ENCODE measurements around the gene RELA. TPM values are rescaled to one million over a fixed set of nuclear protein-coding genes. Genes with fewer than 3 reads are reported as not detected.

Gene RELA
- total and polyA plus RNA-seq, 8 donors: 51.3 to 70.6 (median 58.8) TPM

GRCh38 chr11:65634440-65634839 lies 28.3 kb downstream of the RELA start:
- peaks cover 0 to 79% of the 10 kb centered on the region in 2 donors for H3K36me3 ChIP-seq
- H3K27ac ChIP-seq: no peak overlapping the region
- no peak for TF ChIP-seq CTCF (IDR thresholded peaks at IDR 0.05)
- intact Hi-C loops (cut with DNase I): no loop called here
- no peak for DNase-seq
- no peaks in the 10 kb centered on the region for H3K9me3 ChIP-seq
- H3K4me3 ChIP-seq: no peak overlapping the region
- H3K27me3 ChIP-seq: no peaks in the 10 kb centered on the region
- peaks cover 11 to 24% of the 10 kb centered on the region in 2 donors for H3K4me1 ChIP-seq
- ATAC-seq: no peak

- no peak overlapping the region for H3K27ac ChIP-seq
- ATAC-seq (no peak), DNase-seq (no peak)
- no peak for TF ChIP-seq CTCF (IDR thresholded peaks at IDR 0.05)
- H3K4me3 ChIP-seq: no peak overlapping the region
- intact Hi-C loops (cut with DNase I): no loop called here
- H3K4me1 ChIP-seq: peaks cover 11 to 20% of the 10 kb centered on the region in 2 donors
- peaks cover 0 to 83% of the 10 kb centered on the region in 2 donors for H3K36me3 ChIP-seq
- no peaks in the 10 kb centered on the region for H3K27me3 ChIP-seq
- no peaks in the 10 kb centered on the region for H3K9me3 ChIP-seq
Observed at GRCh38 chr11:65634109-65634436, 28.6 kb downstream of the RELA start.

GRCh38 chr11:65633390-65634108 lies 29.2 kb downstream of the RELA start:
- no peak for ATAC-seq
- Histone ChIP-seq H3K4me1 (peaks cover 6 to 15% of the 10 kb centered on the region in 2 donors), H3K27me3 (no peaks in the 10 kb centered on the region), H3K27ac (no peak overlapping the region), H3K36me3 (peaks cover 0 to 88% of the 10 kb centered on the region in 2 donors), H3K9me3 (no peaks in the 10 kb centered on the region), H3K4me3 (no peak overlapping the region)
- TF ChIP-seq CTCF (IDR thresholded peaks at IDR 0.05): no peak
- intact Hi-C loops (cut with DNase I): no loop called here
- peak in 1 of 4 donors; percentile 77 for DNase-seq

- Histone ChIP-seq H3K27ac (no peak overlapping the region), H3K9me3 (no peaks in the 10 kb centered on the region), H3K27me3 (no peaks in the 10 kb centered on the region), H3K36me3 (peaks cover 0 to 100% of the 10 kb centered on the region in 2 donors), H3K4me1 (peaks cover 0 to 7% of the 10 kb centered on the region in 2 donors), H3K4me3 (no peak overlapping the region)
- intact Hi-C loops (cut with DNase I): no loop called here
- no peak for TF ChIP-seq CTCF (IDR thresholded peaks at IDR 0.05)
- DNase-seq: no peak
- no peak for ATAC-seq
Observed at GRCh38 chr11:65630215-65630614, 32.5 kb downstream of the RELA start.

- DNase-seq (peak in 1 of 4 donors; percentile 70), ATAC-seq (no peak)
- no peaks in the 10 kb centered on the region for H3K27me3 ChIP-seq
- intact Hi-C loops (cut with DNase I): loop anchor here in 1 of 2 donors (10.0 kb wide), 1 partner anchor 75 kb away; no protein-coding TSS in a partner anchor
- H3K4me1 ChIP-seq: peaks cover 0 to 7% of the 10 kb centered on the region in 2 donors
- H3K9me3 ChIP-seq: no peaks in the 10 kb centered on the region
- no peak overlapping the region for H3K4me3 ChIP-seq
- H3K27ac ChIP-seq: no peak overlapping the region
- TF ChIP-seq CTCF (IDR thresholded peaks at IDR 0.05): no peak
- H3K36me3 ChIP-seq: peaks cover 0 to 100% of the 10 kb centered on the region in 2 donors
Observed at GRCh38 chr11:65629579-65629978, 33.1 kb downstream of the RELA start.

Measured in left lung (tissue), 10 donors.